Measurements from ENCODE around the gene MTMR11. TPM values are rescaled to one million over a fixed set of nuclear protein-coding genes. Genes with fewer than 3 reads are reported as not detected.
A peak's percentile ranks its signal among the peaks of the same experiment; 100 is the strongest.

The MTMR11 gene
- total and polyA plus RNA-seq, 9 of the 15 experiments (the other 6 are each of a cell fraction or from before 2014, with no cell fraction given): 0.09 to 1.6 (median 0.51) TPM

- TF ChIP-seq AFF4 (CRISPR knock-in tag; IDR thresholded peaks at IDR 0.05) (no peak), FOXO4 (CRISPR knock-in tag; IDR thresholded peaks at IDR 0.05) (no peak), ZNF197 (CRISPR knock-in tag; IDR thresholded peaks at IDR 0.05; ENCODE audit: low read depth) (no peak), RBM14 (IDR thresholded peaks at IDR 0.05; ENCODE audit: borderline replicate concordance, insufficient read depth, low read depth, low read length) (no peak), PCBP1 (IDR thresholded peaks at IDR 0.05; ENCODE audit: low read depth, low read length, poor library complexity, severe bottlenecking) (no peak), JUND (IDR thresholded peaks at IDR 0.05; ENCODE audit: borderline replicate concordance, low read depth, low read length) (peak; percentile 91), JUND (tag; IDR thresholded peaks at IDR 0.05; ENCODE audit: borderline replicate concordance, low read depth, low read length) (peak; percentile 87; the same call in 2 of the 3 replicates), SETDB1 (IDR thresholded peaks at IDR 0.05; ENCODE audit: low read length) (no peak), PML (IDR thresholded peaks at IDR 0.05; ENCODE audit: low read length) (no peak), DMBX1 (CRISPR knock-in tag; IDR thresholded peaks at IDR 0.05; ENCODE audit: borderline replicate concordance) (no peak), ZNF324 (CRISPR knock-in tag; IDR thresholded peaks at IDR 0.05) (no peak), NEUROD1 (IDR thresholded peaks at IDR 0.05; ENCODE audit: borderline replicate concordance, low read depth, low read length, partially characterized antibody) (no peak), HNRNPH1 (optimal IDR thresholded peaks at IDR 0.05; ENCODE audit: low read depth, low read length) (no peak), HIVEP1 (CRISPR knock-in tag; IDR thresholded peaks at IDR 0.05) (no peak), ZZZ3 (IDR thresholded peaks at IDR 0.05) (no peak), MTA3 (IDR thresholded peaks at IDR 0.05; ENCODE audit: borderline replicate concordance) (peak; percentile 56; the same call in 1 of the 2 replicates), ZNF212 (CRISPR knock-in tag; IDR thresholded peaks at IDR 0.05) (no peak), RFX7 (CRISPR knock-in tag; IDR thresholded peaks at IDR 0.05) (no peak), BRD4 (IDR thresholded peaks at IDR 0.05) (no peak), TOE1 (IDR thresholded peaks at IDR 0.05; ENCODE audit: borderline replicate concordance) (no peak), TOE1 (CRISPR knock-in tag; IDR thresholded peaks at IDR 0.05; ENCODE audit: borderline replicate concordance, low read depth) (no peak), HDAC1 (IDR thresholded peaks at IDR 0.05) (peak in 1 of 2 experiments; percentile 51; a peak in 1 of 4 replicates), PTTG1 (tag; IDR thresholded peaks at IDR 0.05; ENCODE audit: low read depth) (no peak), CGGBP1 (CRISPR knock-in tag; IDR thresholded peaks at IDR 0.05) (no peak), SMARCA4 (IDR thresholded peaks at IDR 0.05) (peak; percentile 91)
These were observed 30.1 kb downstream of the MTMR11 start (continued) for GRCh38 chr1:149906570-149907075.

All from K562 (cell line).